GM12892 (cell line): ENCODE data around the gene INTS6.

Experiments
- POLR2A ChIP-seq: IDR thresholded peaks from 2 replicates; pipeline ENCODE4 v1.6.1; 2011; ENCODE audit warnings: low read depth, low read length, control low read depth
- POLR2AphosphoS5 ChIP-seq: IDR thresholded peaks from 2 replicates; pipeline ENCODE4 v1.6.1; 2011; ENCODE audit warnings: low read depth, low read length, control low read depth
- TAF1 ChIP-seq: IDR thresholded peaks from 2 replicates; pipeline ENCODE4 v1.6.1; 2011; ENCODE audit warnings: low read depth, mild to moderate bottlenecking, control low read depth, low read length, borderline replicate concordance

- TF ChIP-seq POLR2AphosphoS5: no peak
- no peak for TF ChIP-seq POLR2A
- TF ChIP-seq TAF1: no peak
Measured at GRCh38 chr13:51488212-51488611, 35.4 kb upstream of the INTS6 start.
